HepG2 (cell line): ENCODE data around the gene H3-3A. TPM values are rescaled to one million over a fixed set of nuclear protein-coding genes. Genes with fewer than 3 reads are reported as not detected.

Experiments
- ATAC-seq: fragments of 200-7000 bp; cut with Tn5 transposase; 3 replicates; pipeline ENCODE4 v1.9.1; 2020; ENCODE audit warnings: mild to moderate bottlenecking, moderate library complexity
- BruUV-seq: library from RNA; stranded (reverse); fragments of 400-500 nt; replicated peaks from 2 replicates; lab custom pipeline; 2021; lab: Mats Ljungman, UMichigan
- CTCF ChIA-PET: fragments of 300-600 bp; formaldehyde crosslinking; extraction: SDS; loops from one replicate; lab custom pipeline; 2021; ENCODE audit warnings: low total read pairs, inconsistent platforms, low intra/inter-chr PET ratio; lab: Yijun Ruan, JAX
- POLR2A ChIA-PET: fragments of 350-600 bp; sonication (Branson Sonifier 250); formaldehyde crosslinking; loops from one replicate; lab custom pipeline; 2020; ENCODE audit warnings: antibody characterized with exemption, inconsistent platforms; lab: Yijun Ruan, JAX
- DNase-seq: peaks from one replicate; pipeline ENCODE4 v3.0.0-alpha.2; 2015; ENCODE audit warnings: low spot score
- FAIRE-seq: peaks from 3 replicates; lab custom pipeline; 2011; peaks lifted over from hg19 to GRCh38; lab: Jason Lieb, UNC
- H2AFZ ChIP-seq: one replicate; pipeline ENCODE4 v1.6.1; 2011; ENCODE audit warnings: low read length, inconsistent platforms
- H3K27ac ChIP-seq: fragments of 300-600 bp; 3 replicates; pipeline ENCODE4 v1.8.0; 2011; ENCODE audit warnings: mixed run types, mild to moderate bottlenecking, mixed read lengths, low read length, inconsistent platforms; ENCODE audit not compliant: insufficient read depth; ENCODE audit errors: extremely low read length
- H3K27me3 ChIP-seq, 2 experiments: fragments of 200-600 bp in 1 of 2; 2 replicates in 1 of 2; 3 replicates in 1 of 2; pipeline versions ENCODE4 v1.6.0 to v1.8.0; 2011; ENCODE audit warnings: low read length in 2 of 2, mild to moderate bottlenecking in 2 of 2, moderate library complexity in 2 of 2, inconsistent platforms in 1 of 2; ENCODE audit not compliant: insufficient read depth in 2 of 2, control insufficient read depth in 1 of 2
- H3K36me3 ChIP-seq, 2 experiments: fragments of 200-600 bp in 1 of 2; replicated peaks in 1 of 2; 2 replicates in 1 of 2; 3 replicates in 1 of 2; pipeline versions ENCODE4 v1.5.1 to v1.8.0; 2011; ENCODE audit warnings: low read length in 2 of 2, inconsistent platforms in 1 of 2; ENCODE audit not compliant: insufficient read depth in 2 of 2, control insufficient read depth in 1 of 2
- H3K4me1 ChIP-seq: 2 replicates; pipeline ENCODE4 v1.5.1; 2012; ENCODE audit warnings: low read length, inconsistent platforms; ENCODE audit not compliant: insufficient read depth
- H3K4me2 ChIP-seq: 2 replicates; pipeline ENCODE4 v1.6.0; 2011; ENCODE audit warnings: low read depth, low read length, inconsistent platforms
- H3K4me3 ChIP-seq, 3 experiments: fragments of 200-600 bp in 1 of 3; sonication (generic), shearing (Covaris generic) in 1 of 3; replicated peaks in 1 of 3; 2 replicates each; pipeline ENCODE4 v1.5.1; 2011 to 2016; ENCODE audit warnings: low read length in 3 of 3, inconsistent platforms in 2 of 3, low read depth in 2 of 3, mild to moderate bottlenecking in 2 of 3, control low read depth in 1 of 3, mixed read lengths in 1 of 3; ENCODE audit not compliant: insufficient read depth in 1 of 3
- H3K79me2 ChIP-seq: one replicate; pipeline ENCODE4 v1.6.1; 2011; ENCODE audit warnings: low read length, inconsistent platforms; ENCODE audit not compliant: insufficient read depth
- H3K9ac ChIP-seq: 2 replicates; pipeline ENCODE4 v1.6.0; 2011; ENCODE audit warnings: mild to moderate bottlenecking, low read depth, low read length, inconsistent platforms; ENCODE audit not compliant: insufficient read depth
- H3K9me3 ChIP-seq: 2 replicates; pipeline ENCODE4 v1.5.1; 2012; ENCODE audit warnings: mild to moderate bottlenecking, low read length
- H4K20me1 ChIP-seq: 2 replicates; pipeline ENCODE4 v1.6.0; 2011; ENCODE audit warnings: inconsistent platforms, mild to moderate bottlenecking, low read length, moderate library complexity; ENCODE audit not compliant: insufficient read depth
- AHDC1 ChIP-seq: sonication (generic); formaldehyde crosslinking; IDR thresholded peaks from 2 replicates; pipeline ENCODE4 v1.5.1; 2020; ENCODE audit warnings: mild to moderate bottlenecking, missing genetic modification reagents, borderline replicate concordance
- ARNTL ChIP-seq: sonication (generic); formaldehyde crosslinking; IDR thresholded peaks from 2 replicates; pipeline ENCODE4 v1.4.0; 2020; ENCODE audit warnings: mild to moderate bottlenecking, missing genetic modification reagents
- CHD2 ChIP-seq: IDR thresholded peaks from 2 replicates; pipeline ENCODE4 v1.6.1; 2011; ENCODE audit warnings: low read depth, low read length, improper control_type of control experiment
- GATA4 ChIP-seq: sonication (generic); IDR thresholded peaks from 2 replicates; pipeline ENCODE4 v1.6.1; 2016; ENCODE audit warnings: antibody characterized with exemption, low read depth, borderline replicate concordance
- GATAD2A ChIP-seq: IDR thresholded peaks from 2 replicates; pipeline ENCODE4 v1.6.1; 2016
- HNRNPLL ChIP-seq: fragments of 200-400 bp; formaldehyde crosslinking; IDR thresholded peaks from 2 replicates; pipeline ENCODE4 v1.6.1; 2017; ENCODE audit warnings: mild to moderate bottlenecking, low read depth, low read length; ENCODE audit not compliant: poor library complexity, severe bottlenecking
- NBN ChIP-seq: fragments of 450-650 bp; conservative IDR thresholded peaks from 2 replicates; pipeline ENCODE4 v1.6.1; 2017
- PBX2 ChIP-seq: IDR thresholded peaks from 2 replicates; pipeline ENCODE4 v1.6.1; 2016; ENCODE audit warnings: control low read depth
- REL ChIP-seq: sonication (generic); formaldehyde crosslinking; conservative IDR thresholded peaks from 2 replicates; pipeline ENCODE4 v1.8.0; 2022; ENCODE audit warnings: mild to moderate bottlenecking, missing genetic modification reagents, moderate library complexity
- TEF ChIP-seq: sonication (generic); formaldehyde crosslinking; IDR thresholded peaks from 2 replicates; pipeline ENCODE4 v1.5.0; 2020; ENCODE audit warnings: missing genetic modification reagents
- ZNF205 ChIP-seq: IDR thresholded peaks from 2 replicates; pipeline ENCODE4 v1.6.1; 2018; ENCODE audit warnings: missing biosample characterization, missing genetic modification reagents
- ZNF280B ChIP-seq: sonication (generic); formaldehyde crosslinking; IDR thresholded peaks from 2 replicates; pipeline ENCODE4 v1.5.0; 2020; ENCODE audit warnings: missing genetic modification reagents, mild to moderate bottlenecking, borderline replicate concordance
- ZNF558 ChIP-seq: sonication (generic); formaldehyde crosslinking; IDR thresholded peaks from 2 replicates; pipeline ENCODE4 v1.9.0; 2022; ENCODE audit warnings: mild to moderate bottlenecking, missing genetic modification reagents, borderline replicate concordance
- ZNF562 ChIP-seq: sonication (generic); formaldehyde crosslinking; IDR thresholded peaks from 2 replicates; pipeline ENCODE4 v1.8.0; 2022; ENCODE audit warnings: missing genetic modification reagents, borderline replicate concordance
- ZNF605 ChIP-seq: sonication (generic); formaldehyde crosslinking; IDR thresholded peaks from 2 replicates; pipeline ENCODE4 v1.8.0; 2022; ENCODE audit warnings: mild to moderate bottlenecking, missing genetic modification reagents
- ZNF776 ChIP-seq: sonication (generic); formaldehyde crosslinking; IDR thresholded peaks from 2 replicates; pipeline ENCODE4 v1.4.0; 2020; ENCODE audit warnings: mild to moderate bottlenecking, missing genetic modification reagents
- WGBS: methylation state at CpG from one replicate; pipeline ENCODE4 v1.1.6; 2017; ENCODE audit warnings: low lambda C conversion rate; 5-methylcytosine and 5-hydroxymethylcytosine counted together
- in situ Hi-C: cut with HindIII; loops from 2 replicates; pipeline ENCODE4 v1.10.0; 2017; ENCODE audit warnings: low pct_unique_long_range_greater_than_20kb; ENCODE audit not compliant: extremely low pct_ligation_motif_present
- intact Hi-C: fragments of 100-400 bp; cut with micrococcal nuclease; formaldehyde crosslinking; loops from one replicate; pipeline ENCODE4 v1.10.0; 2022; ENCODE audit not compliant: unreplicated experiment
- polyA plus RNA-seq, 8 experiments: library from polyadenylated mRNA; depleted of rRNA in 3 of 8; stranded (reverse) in 7 of 8; unstranded in 1 of 8; fragments of >200 nt; fragmentation: Illumina TruSeq in 4 of 8; extraction: Trizol in 4 of 8; gene quantifications; 2 replicates each; pipeline versions ENCODE4 v1.2.1 to v1.2.3, GENCODE V29; 2011 to 2016; ENCODE audit warnings: low read depth in 4 of 8, missing spikeins in 1 of 8, mixed read lengths in 1 of 8; ENCODE audit not compliant: insufficient read depth in 1 of 8
- total RNA-seq, 5 experiments: library from RNA; depleted of rRNA; stranded (reverse); fragments of >200 nt; fragmentation: Illumina TruSeq; extraction: Trizol; gene quantifications; 2 replicates each; pipeline ENCODE4 v1.2.3, GENCODE V29; 2016; ENCODE audit warnings: low read depth in 1 of 5

H3-3A gene
- total and polyA plus RNA-seq, 2 of the 13 experiments (the other 11 are each of a cell fraction or from before 2014, with no cell fraction given) = 221 to 320 TPM

- H3K79me2 ChIP-seq = no peaks in the 10 kb centered on the region
- no peaks in the 10 kb centered on the region for H3K9me3 ChIP-seq
- no peak for ATAC-seq
- no peak for DNase-seq
- H4K20me1 ChIP-seq = no peaks in the 10 kb centered on the region
- TF ChIP-seq ZNF558 = no peak
- no peak for TF ChIP-seq CHD2
- no peak for TF ChIP-seq ZNF280B (CRISPR knock-in tag)
- no peak for TF ChIP-seq ZNF205 (CRISPR knock-in tag)
- no peak for TF ChIP-seq GATAD2A (CRISPR knock-in tag)
- no peak for TF ChIP-seq ZNF776 (CRISPR knock-in tag)
- TF ChIP-seq ARNTL (CRISPR knock-in tag) = no peak
- TF ChIP-seq PBX2 (CRISPR knock-in tag) = no peak
- TF ChIP-seq AHDC1 (CRISPR knock-in tag) = no peak
- no peak for TF ChIP-seq ZNF605
- no peak for TF ChIP-seq GATA4
- no peak for TF ChIP-seq NBN
- TF ChIP-seq HNRNPLL = no peak
- TF ChIP-seq REL (CRISPR knock-in tag) = no peak
- no peak for TF ChIP-seq ZNF562 (CRISPR knock-in tag)
- no peak for TF ChIP-seq TEF (CRISPR knock-in tag)
- no peak overlapping the region for H3K4me3 ChIP-seq
- 46% methylated on average over 9 of the region's 9 CpGs for WGBS
- H3K27me3 ChIP-seq = peaks cover 0 to 6% of the 10 kb centered on the region in 2 experiments; a peak in 2 of 5 replicates
- H3K4me1 ChIP-seq = peaks cover 6% of the 10 kb centered on the region; the same call in 1 of the 2 replicates
- no peak overlapping the region for H3K9ac ChIP-seq
- in situ Hi-C loops = no loop called here
- no TSS peak for BruUV-seq
- FAIRE-seq = no peak
- ChIA-PET POLR2A (no interaction called here), CTCF (no interaction called here)
- H3K4me2 ChIP-seq = no peak overlapping the region
- H2AFZ ChIP-seq = no peak overlapping the region
- intact Hi-C loops = no loop called here
- H3K36me3 ChIP-seq = peaks cover 0 to under 1% of the 10 kb centered on the region in 2 experiments; a peak in 1 of 5 replicates
- no peak overlapping the region for H3K27ac ChIP-seq
Observed at GRCh38 chr1:226078374-226078773, 15.9 kb downstream of the H3-3A start.
